Stimulated activated CD4-positive, alpha-beta T cell treated with anti-CD3 and anti-CD28 coated beads, Interleukin-2, amount 100 ng/mL, for 4 hours (primary cell): Measurements from ENCODE around the gene SARS1.
A peak's percentile ranks its signal among the peaks of the same experiment; 100 is the strongest.
"Not testable (repeated sequence)": the region's sequence is repeated elsewhere in the genome, so short reads cannot be mapped to it uniquely, and the experiment has no call there.

Experiments used
- DNase-seq: peaks from one replicate; pipeline ENCODE4 v3.0.0-alpha.2; 2020; ENCODE audit warnings: low read depth

SARS1 gene, protein sequence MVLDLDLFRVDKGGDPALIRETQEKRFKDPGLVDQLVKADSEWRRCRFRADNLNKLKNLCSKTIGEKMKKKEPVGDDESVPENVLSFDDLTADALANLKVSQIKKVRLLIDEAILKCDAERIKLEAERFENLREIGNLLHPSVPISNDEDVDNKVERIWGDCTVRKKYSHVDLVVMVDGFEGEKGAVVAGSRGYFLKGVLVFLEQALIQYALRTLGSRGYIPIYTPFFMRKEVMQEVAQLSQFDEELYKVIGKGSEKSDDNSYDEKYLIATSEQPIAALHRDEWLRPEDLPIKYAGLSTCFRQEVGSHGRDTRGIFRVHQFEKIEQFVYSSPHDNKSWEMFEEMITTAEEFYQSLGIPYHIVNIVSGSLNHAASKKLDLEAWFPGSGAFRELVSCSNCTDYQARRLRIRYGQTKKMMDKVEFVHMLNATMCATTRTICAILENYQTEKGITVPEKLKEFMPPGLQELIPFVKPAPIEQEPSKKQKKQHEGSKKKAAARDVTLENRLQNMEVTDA

DNA sequence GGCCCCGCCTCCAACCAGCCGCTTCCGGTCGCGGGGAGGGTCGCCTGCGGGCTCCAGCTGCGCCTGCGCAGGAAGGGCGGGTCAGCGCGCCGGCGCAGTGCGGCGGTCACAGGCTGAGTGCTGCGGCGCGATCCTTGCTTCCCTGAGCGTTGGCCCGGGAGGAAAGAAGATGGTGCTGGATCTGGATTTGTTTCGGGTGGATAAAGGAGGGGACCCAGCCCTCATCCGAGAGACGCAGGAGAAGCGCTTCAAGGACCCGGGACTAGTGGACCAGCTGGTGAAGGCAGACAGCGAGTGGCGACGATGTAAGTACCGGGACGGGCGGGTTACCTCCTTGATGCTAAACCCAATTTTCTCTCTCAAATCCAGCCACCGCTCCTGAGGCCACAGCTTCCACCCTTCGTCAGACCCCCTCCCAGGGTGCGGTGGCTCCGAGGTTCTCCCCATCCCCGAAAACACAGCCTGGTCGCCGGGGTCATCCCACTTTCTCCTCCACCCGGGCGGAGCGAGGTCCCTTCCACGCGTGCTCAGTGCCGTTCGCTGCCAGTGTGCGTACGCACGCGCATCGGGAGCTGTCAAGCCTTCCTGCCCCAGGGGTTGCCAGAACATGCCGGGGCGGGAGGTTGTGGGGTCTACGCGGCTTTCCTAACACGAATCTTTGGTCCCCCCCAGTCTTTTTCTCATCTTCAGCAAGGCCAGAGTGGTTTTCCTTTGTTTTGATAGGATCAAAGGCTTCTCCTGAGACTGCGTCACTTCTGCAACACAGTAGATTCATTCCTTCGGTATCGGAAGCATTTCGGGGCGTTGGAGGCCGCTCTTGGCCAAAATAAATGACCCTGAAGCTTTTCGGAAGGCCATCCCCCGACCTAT lies at the start of gene SARS1:
Gene SARS1, plus strand, starts transcription at position 95 of the 870 bp plus-strand sequence. Its CDS starts 75 bp downstream, at position 170.
- peak; percentile 89 for DNase-seq

- no peak for DNase-seq
Measured at GRCh38 chr1:109164538-109164937, 49.2 kb upstream of the SARS1 start.

DNA sequence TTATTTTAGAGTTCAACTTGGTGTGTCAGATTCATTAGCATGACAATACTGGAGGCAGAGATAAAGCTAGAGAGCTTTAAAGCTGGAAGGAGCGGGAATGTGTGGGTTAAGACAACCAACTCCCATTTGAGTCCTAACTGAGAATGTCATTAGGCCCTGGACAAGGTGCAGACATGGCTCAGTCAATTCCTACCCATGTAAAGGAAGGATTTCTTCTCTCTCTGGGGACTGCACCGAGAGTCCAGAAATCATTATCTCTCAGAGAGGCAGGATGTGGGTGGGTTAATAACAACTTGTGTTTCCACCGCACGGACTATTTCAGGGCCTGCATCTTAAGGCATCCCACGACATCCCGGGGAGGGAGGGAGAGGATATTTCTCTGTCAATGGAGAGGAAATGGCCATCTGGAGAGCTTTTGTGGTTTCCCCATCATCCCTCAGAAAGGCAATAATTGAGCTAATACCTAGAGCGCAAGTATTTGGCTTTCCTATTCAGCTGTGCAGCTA lies 46.7 kb upstream of the SARS1 start:
- no peak for DNase-seq

DNA sequence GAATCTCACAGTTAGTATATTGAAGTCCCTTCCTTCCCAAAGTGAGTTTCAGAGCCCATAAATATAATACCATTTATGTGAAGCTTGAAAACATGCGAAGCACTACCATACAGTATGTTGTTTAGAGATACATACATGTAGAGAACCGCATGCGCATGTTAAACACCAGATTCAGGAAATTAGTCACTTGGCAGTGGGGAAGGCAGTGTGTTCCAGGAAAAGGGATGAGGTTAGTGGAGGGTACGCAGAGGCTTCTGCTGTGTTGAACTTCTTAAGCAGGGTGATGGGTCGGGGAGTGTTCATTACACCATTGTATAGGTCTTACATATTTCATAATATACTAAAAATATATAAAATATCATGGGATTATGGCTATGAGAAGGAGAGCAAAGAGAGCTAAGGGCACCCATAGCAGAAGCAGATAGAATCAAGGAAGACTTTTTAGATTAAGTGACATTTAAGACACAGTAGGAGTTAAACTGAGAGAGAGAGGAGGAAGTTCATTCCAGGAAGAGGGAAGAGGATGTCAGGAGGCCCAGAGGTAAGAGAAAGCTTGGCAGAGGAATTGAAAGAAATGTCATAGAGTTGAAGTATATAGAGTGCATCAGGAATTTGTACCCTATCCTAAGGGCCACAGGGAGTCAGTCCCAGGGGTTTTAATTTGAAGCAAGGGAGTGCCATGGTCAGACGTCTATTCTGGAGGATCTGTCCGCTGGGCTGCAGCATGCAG lies 43.5 kb upstream of the SARS1 start:
- DNase-seq, result no peak

DNA sequence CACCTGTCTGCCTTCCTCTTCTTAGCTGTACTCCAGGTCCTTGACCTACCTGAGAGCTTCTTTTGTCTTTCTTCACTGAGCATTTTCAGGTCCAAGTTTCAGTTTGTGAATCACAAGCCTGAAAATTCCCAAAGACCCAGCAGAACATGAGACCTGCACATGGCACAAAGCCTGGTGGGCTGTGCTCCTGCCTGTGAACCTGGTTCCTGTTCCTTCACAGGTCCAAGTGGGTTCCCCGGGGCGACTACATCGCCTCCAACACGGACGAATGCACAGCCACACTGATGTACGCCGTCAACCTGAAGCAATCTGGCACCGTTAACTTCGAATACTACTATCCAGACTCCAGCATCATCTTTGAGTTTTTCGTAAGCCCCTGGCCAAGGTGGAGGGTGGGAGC lies 42.1 kb upstream of the SARS1 start:
- no peak for DNase-seq

- not testable (repeated sequence) for DNase-seq
Measured at GRCh38 chr1:109176349-109176748, 37.4 kb upstream of the SARS1 start.

DNA sequence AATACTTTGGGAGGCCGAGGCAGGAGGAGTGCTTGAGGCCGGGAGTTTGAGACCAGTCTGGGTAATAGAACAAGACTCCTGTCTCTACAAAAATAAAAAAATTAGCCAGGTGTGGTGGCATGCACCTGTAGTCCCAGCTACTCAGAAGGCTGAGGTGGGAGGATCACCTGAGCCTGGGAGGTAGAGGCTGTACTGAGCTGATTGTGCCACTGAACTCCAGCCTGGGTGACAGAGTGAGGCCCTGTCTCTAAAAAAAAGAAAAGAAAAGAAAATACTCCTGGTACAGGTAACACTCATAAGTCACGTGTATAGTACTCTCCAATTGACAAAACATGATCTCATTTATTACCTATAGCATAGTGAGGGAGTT lies 33.0 kb upstream of the SARS1 start:
- DNase-seq, result not testable (repeated sequence)

DNA sequence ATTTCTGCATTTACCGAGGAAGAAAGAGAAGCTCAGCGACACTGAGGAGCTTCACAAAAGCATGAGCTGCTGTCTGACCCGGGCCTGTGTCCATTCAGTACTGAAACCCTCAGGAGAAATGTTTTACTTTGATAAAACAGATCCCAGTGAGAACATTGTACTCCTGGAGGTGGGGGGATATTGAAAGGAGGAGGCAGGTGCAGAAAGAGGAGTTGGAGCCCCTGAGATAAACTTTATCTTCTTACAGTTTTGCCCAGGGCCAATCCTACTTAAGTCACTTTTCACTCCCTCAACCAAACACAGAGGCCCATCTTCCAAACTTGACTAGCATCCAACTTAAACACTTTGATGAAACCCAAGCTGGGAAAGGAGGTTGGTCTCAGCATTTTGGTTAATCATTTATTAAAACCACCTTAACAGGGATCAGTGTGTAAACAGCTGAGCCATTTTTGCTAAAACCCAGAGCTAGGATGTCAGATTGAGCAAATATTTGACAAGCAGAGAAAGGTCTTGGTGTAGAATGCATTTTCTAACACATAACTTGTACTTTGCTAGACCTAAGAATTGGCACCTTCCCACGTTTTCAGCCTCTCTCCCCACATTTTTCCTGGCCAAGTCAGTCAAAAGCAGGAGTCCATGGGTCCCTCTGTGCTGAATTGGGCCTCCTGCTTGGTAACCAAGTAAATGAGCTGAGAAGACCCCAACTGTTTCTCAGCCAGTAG lies 32.5 kb upstream of the SARS1 start:
- no peak for DNase-seq

DNA sequence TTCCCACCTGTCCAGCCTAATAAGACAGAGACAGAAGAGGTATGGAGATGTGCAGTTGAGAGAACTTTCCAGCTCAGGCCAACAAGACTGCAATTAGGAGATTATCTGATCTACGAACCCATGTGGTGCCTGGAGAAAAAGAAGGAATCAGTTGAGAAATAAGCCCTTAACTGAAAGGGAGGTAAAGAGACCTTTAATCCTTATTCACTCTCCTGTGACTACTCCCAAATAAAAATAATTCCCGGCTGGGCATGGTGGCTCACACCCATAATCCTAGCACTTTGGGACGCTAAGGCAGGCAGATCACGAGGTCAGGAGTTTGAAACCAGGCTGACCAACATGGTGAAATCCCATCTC lies 31.9 kb upstream of the SARS1 start:
- no peak for DNase-seq

GRCh38 chr1:109183058-109183738 lies 30.5 kb upstream of the SARS1 start:
- no peak for DNase-seq

DNA sequence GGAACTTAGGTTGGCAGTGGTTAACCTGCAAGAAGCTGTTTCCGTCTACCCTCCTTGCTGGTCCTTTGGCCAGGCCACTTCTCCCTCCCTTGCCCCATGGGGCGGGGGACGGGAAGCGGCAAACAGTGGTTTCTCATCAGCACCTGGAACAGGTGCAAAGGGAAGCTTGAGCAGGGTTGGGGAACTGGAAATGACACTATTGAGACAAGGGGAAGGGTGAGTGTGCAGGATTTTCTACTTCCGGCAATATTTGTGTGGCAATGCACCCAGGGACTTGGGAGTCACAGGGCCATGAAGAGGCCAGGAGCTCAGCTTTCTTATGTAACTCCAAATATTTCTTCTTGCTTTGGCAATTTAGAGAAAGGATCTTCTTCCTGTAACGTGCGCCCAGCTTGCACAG lies 29.0 kb upstream of the SARS1 start:
- DNase-seq, result no peak

- DNase-seq, result no peak
Measured at GRCh38 chr1:109185357-109185756, 28.4 kb upstream of the SARS1 start.

GRCh38 chr1:109185990-109186732 lies 27.6 kb upstream of the SARS1 start:
- DNase-seq, result no peak

DNA sequence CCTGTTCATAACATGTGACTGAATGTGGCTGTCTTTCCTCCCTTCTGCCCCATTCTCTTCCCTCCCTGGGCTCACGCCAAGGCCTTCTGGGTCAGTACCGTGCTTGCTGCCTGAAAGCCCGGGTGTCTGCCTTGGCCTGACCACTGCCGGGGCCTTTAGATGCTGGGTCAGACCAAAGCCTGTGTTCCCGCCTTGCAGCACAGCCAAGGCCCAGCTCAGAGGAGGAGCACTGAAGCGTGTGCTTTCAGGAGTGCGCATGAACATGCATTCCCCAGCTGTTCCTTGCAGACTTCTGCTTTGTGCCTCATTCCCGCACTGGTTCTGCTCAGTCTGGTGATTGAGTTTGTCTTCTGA lies 27.0 kb upstream of the SARS1 start:
- no peak for DNase-seq

DNA sequence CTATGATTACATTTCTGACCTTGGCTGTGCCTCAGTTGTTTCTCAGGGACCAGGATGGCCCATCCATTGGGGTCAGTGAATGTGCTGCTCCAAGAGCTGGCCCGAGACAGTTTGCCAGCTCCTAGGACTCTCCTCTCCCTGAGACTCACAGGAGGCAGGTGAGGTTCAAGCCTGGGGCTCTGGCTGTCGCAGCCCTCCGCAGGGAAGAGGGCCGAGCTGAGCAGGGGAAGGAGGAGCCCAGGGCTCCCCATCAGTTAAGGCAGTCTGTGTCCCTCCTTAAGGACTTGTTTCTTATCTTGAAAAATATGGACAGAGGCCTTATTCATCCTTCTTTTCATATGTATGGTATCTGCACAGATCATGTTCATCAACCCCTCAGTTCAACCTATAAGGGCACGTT lies 26.6 kb upstream of the SARS1 start:
- DNase-seq, result no peak

- no peak for DNase-seq
Measured at GRCh38 chr1:109188200-109188599, 25.5 kb upstream of the SARS1 start.

- DNase-seq, result no peak
Measured at GRCh38 chr1:109188781-109189180, 24.9 kb upstream of the SARS1 start.

DNA sequence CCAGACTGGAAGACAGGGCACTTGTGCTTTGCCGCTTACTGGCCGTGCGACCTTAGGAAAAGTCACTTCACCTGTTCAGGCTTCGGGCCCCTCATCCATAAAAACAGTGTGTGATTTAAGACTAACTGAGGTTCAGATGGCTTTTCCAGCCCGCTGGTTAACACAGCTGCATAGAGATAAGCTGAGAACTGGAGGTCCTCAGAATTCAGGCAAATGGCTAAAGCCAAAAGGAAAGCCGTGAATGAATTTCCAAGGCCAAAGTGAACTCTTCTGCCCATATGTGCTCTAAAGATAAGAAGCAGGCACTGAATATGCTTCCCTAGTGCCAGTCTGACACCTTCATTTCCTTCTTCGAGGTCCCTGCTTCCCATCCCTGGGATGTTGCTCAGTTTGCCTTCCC lies 23.5 kb upstream of the SARS1 start:
- DNase-seq, result no peak

DNA sequence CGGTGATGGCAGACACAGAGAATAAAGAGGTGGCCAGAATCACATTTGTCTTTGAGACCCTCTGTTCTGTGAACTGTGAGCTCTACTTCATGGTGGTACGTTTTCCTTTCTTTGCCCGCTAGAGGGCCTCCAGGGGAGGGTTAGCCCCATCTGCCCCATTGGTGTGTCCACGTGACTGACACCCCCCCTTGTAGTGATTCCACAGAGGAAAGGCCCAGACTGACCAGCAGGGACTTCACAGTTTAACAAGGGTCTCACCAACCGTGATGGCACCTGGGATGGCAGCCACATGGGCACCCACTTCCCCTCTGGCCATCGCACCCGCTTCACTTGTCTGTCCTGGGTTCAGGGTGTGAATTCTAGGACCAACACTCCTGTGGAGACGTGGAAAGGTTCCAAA lies 22.3 kb upstream of the SARS1 start:
- DNase-seq, result no peak

DNA sequence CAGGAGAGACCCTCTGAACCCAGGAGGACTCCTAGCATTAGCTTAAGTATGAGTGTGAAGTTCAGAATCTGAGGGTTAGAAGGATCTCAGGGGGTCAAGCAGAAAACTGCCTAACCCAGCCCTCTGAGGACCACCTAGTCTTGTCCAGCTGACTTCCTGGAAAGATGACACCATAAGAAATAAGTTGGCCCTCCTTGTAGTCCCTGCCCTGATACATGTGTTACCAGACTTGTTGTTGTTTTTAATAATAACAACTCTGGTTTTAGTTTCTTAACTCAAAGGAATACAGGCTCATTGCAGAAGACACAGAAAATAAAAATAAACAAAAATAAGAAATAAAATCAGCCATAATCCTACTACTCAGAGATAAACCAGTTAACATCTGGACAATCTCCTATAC lies 21.8 kb upstream of the SARS1 start:
- DNase-seq, result no peak
